Osteocyte (in vitro differentiated cells): Measurements from ENCODE around the gene FAM120B. TPM values are rescaled to one million over a fixed set of nuclear protein-coding genes. Genes with fewer than 3 reads are reported as not detected.

Source experiments
- DNase-seq: peaks from one replicate; pipeline ENCODE4 v3.0.0; 2021; ENCODE audit warnings: mixed read lengths; ENCODE audit not compliant: unreplicated experiment; ENCODE audit errors: extremely low spot score
- H3K27ac Mint-ChIP-seq: one replicate; pipeline ENCODE4 v1.8.0; 2021; ENCODE audit warnings: mild to moderate bottlenecking, mixed read lengths; ENCODE audit not compliant: unreplicated experiment
- H3K27me3 Mint-ChIP-seq: one replicate; pipeline ENCODE4 v1.8.0; 2021; ENCODE audit warnings: mixed read lengths; ENCODE audit not compliant: unreplicated experiment
- H3K36me3 Mint-ChIP-seq: one replicate; pipeline ENCODE4 v1.8.0; 2021; ENCODE audit warnings: mixed read lengths; ENCODE audit not compliant: unreplicated experiment
- H3K4me1 Mint-ChIP-seq: one replicate; pipeline ENCODE4 v1.8.0; 2021; ENCODE audit warnings: mixed read lengths; ENCODE audit not compliant: unreplicated experiment
- H3K4me3 Mint-ChIP-seq: one replicate; pipeline ENCODE4 v1.8.0; 2021; ENCODE audit warnings: mild to moderate bottlenecking, moderate library complexity, mixed read lengths; ENCODE audit not compliant: unreplicated experiment
- H3K9me3 Mint-ChIP-seq: one replicate; pipeline ENCODE4 v1.8.0; 2021; ENCODE audit warnings: mixed read lengths; ENCODE audit not compliant: unreplicated experiment
- CTCF ChIP-seq: fragments of 200-600 bp; sonication (generic); IDR thresholded peaks from 2 replicates; pipeline ENCODE4 v1.5.0; 2021; ENCODE audit warnings: antibody characterized with exemption, mild to moderate bottlenecking, moderate library complexity
- total RNA-seq: library from RNA; stranded (reverse); gene quantifications from 2 replicates; pipeline ENCODE4 v1.2.1, GENCODE V29; 2021

The FAM120B gene
- total RNA-seq, 1 donor from 2014 or later, result 36.9 TPM

GRCh38 chr6:170439366-170440361, 133.1 kb downstream of the FAM120B start:
- no peaks in the 10 kb centered on the region for H3K27me3 Mint-ChIP-seq
- H3K27ac Mint-ChIP-seq, result peak overlapping the region; percentile 50
- peak; percentile 82 for DNase-seq
- H3K36me3 Mint-ChIP-seq, result peaks cover 3% of the 10 kb centered on the region
- no peak overlapping the region for H3K4me3 Mint-ChIP-seq
- no peak for TF ChIP-seq CTCF
- peaks cover 39% of the 10 kb centered on the region for H3K4me1 Mint-ChIP-seq
- peaks cover 4% of the 10 kb centered on the region for H3K9me3 Mint-ChIP-seq

- Mint-ChIP-seq H3K27me3 (no peaks in the 10 kb centered on the region), H3K9me3 (peaks cover 4% of the 10 kb centered on the region), H3K4me1 (peaks cover 39% of the 10 kb centered on the region), H3K27ac (peak overlapping the region; percentile 58), H3K4me3 (no peak overlapping the region), H3K36me3 (peaks cover 3% of the 10 kb centered on the region)
- DNase-seq, result peak; percentile 73
- no peak for TF ChIP-seq CTCF
Measured at GRCh38 chr6:170440437-170440836, 133.9 kb downstream of the FAM120B start.

- Mint-ChIP-seq H3K9me3 (peaks cover 3% of the 10 kb centered on the region), H3K4me3 (no peak overlapping the region), H3K27ac (no peak overlapping the region), H3K27me3 (no peaks in the 10 kb centered on the region), H3K36me3 (peaks cover 2% of the 10 kb centered on the region), H3K4me1 (peaks cover 39% of the 10 kb centered on the region)
- DNase-seq, result peak; percentile 21
- TF ChIP-seq CTCF, result no peak
Measured at GRCh38 chr6:170441316-170441715, 134.8 kb downstream of the FAM120B start.

GRCh38 chr6:170442596-170442995, 136.0 kb downstream of the FAM120B start:
- H3K9me3 Mint-ChIP-seq, result no peaks in the 10 kb centered on the region
- no peaks in the 10 kb centered on the region for H3K27me3 Mint-ChIP-seq
- no peak overlapping the region for H3K27ac Mint-ChIP-seq
- no peaks in the 10 kb centered on the region for H3K36me3 Mint-ChIP-seq
- peaks cover 34% of the 10 kb centered on the region for H3K4me1 Mint-ChIP-seq
- peak; percentile 56 for DNase-seq
- no peak overlapping the region for H3K4me3 Mint-ChIP-seq
- no peak for TF ChIP-seq CTCF

GRCh38 chr6:170443151-170443662, 136.6 kb downstream of the FAM120B start:
- peak; percentile 75 for DNase-seq
- no peak for TF ChIP-seq CTCF
- Mint-ChIP-seq H3K9me3 (no peaks in the 10 kb centered on the region), H3K4me3 (no peak overlapping the region), H3K4me1 (peaks cover 28% of the 10 kb centered on the region), H3K27ac (no peak overlapping the region), H3K36me3 (no peaks in the 10 kb centered on the region), H3K27me3 (no peaks in the 10 kb centered on the region)
